H9 (cell line): ENCODE data around the gene HK3. TPM values are rescaled to one million over a fixed set of nuclear protein-coding genes. Genes with fewer than 3 reads are reported as not detected.

ENCODE experiments used
- DNase-seq: peaks from one replicate; pipeline ENCODE4 v3.0.0-alpha.2; 2017
- H2AFZ ChIP-seq: one replicate; pipeline ENCODE4 v1.6.1; 2013; ENCODE audit warnings: mild to moderate bottlenecking, low read length, control low read depth, moderate library complexity
- H2AK5ac ChIP-seq: 2 replicates; pipeline ENCODE4 v1.6.1; 2013; ENCODE audit warnings: low read length, control low read depth, mixed read lengths; ENCODE audit not compliant: insufficient read length
- H2BK120ac ChIP-seq: one replicate; pipeline ENCODE4 v1.6.1; 2013; ENCODE audit warnings: low read depth, mild to moderate bottlenecking, low read length, control low read depth, inconsistent platforms; ENCODE audit not compliant: poor library complexity, severe bottlenecking
- H2BK12ac ChIP-seq: 2 replicates; pipeline ENCODE4 v1.6.1; 2013; ENCODE audit warnings: low read length, control low read depth, mixed read lengths, low read depth; ENCODE audit not compliant: insufficient read length
- H2BK15ac ChIP-seq: 2 replicates; pipeline ENCODE4 v1.6.1; 2013; ENCODE audit warnings: low read depth, low read length, control low read depth
- H2BK20ac ChIP-seq: one replicate; pipeline ENCODE4 v1.6.1; 2013; ENCODE audit warnings: low read depth, mild to moderate bottlenecking, low read length, control low read depth, inconsistent platforms; ENCODE audit not compliant: poor library complexity, severe bottlenecking
- H2BK5ac ChIP-seq: 2 replicates; pipeline ENCODE4 v1.6.1; 2013; ENCODE audit warnings: low read length, control low read depth, mixed read lengths; ENCODE audit not compliant: insufficient read length
- H3K14ac ChIP-seq: 2 replicates; pipeline ENCODE4 v1.6.1; 2013; ENCODE audit warnings: low read length, control low read depth; ENCODE audit not compliant: insufficient read depth
- H3K18ac ChIP-seq: 2 replicates; pipeline ENCODE4 v1.6.1; 2013; ENCODE audit warnings: low read depth, mild to moderate bottlenecking, mixed read lengths, low read length, control low read depth; ENCODE audit not compliant: insufficient read length
- H3K23ac ChIP-seq: 2 replicates; pipeline ENCODE4 v1.6.1; 2013; ENCODE audit warnings: low read length, control low read depth, mixed read lengths, low read depth; ENCODE audit not compliant: insufficient read length
- H3K23me2 ChIP-seq: 2 replicates; pipeline ENCODE4 v1.6.1; 2013; ENCODE audit warnings: low read depth, mild to moderate bottlenecking, mixed read lengths, low read length, control low read depth; ENCODE audit not compliant: insufficient read length, poor library complexity, severe bottlenecking
- H3K27ac ChIP-seq: 2 replicates; pipeline ENCODE4 v1.5.1; 2013; ENCODE audit warnings: low read length, control low read depth, mixed read lengths, low read depth; ENCODE audit not compliant: insufficient read length
- H3K27me3 ChIP-seq: 2 replicates; pipeline ENCODE4 v1.6.1; 2013; ENCODE audit warnings: low read length, control low read depth, inconsistent platforms; ENCODE audit not compliant: insufficient read depth
- H3K4ac ChIP-seq: 2 replicates; pipeline ENCODE4 v1.6.1; 2013; ENCODE audit warnings: low read depth, mild to moderate bottlenecking, control low read depth, inconsistent platforms, low read length, moderate library complexity
- H3K4me1 ChIP-seq: 2 replicates; pipeline ENCODE4 v1.6.1; 2013; ENCODE audit warnings: low read length, control low read depth, inconsistent platforms; ENCODE audit not compliant: insufficient read depth
- H3K4me2 ChIP-seq: 2 replicates; pipeline ENCODE4 v1.6.1; 2013; ENCODE audit warnings: low read length, control low read depth, mixed read lengths; ENCODE audit not compliant: insufficient read length, insufficient read depth
- H3K56ac ChIP-seq: 2 replicates; pipeline ENCODE4 v1.6.1; 2013; ENCODE audit warnings: low read depth, mild to moderate bottlenecking, mixed read lengths, low read length, control low read depth; ENCODE audit not compliant: insufficient read length
- H3K79me1 ChIP-seq: 2 replicates; pipeline ENCODE4 v1.6.1; 2013; ENCODE audit warnings: low read depth, mild to moderate bottlenecking, moderate library complexity, low read length, control low read depth, inconsistent platforms; ENCODE audit not compliant: insufficient read depth, poor library complexity, severe bottlenecking
- H3K79me2 ChIP-seq: 2 replicates; pipeline ENCODE4 v1.6.1; 2013; ENCODE audit warnings: low read length, control low read depth, inconsistent platforms; ENCODE audit not compliant: insufficient read depth
- H3K9ac ChIP-seq: 2 replicates; pipeline ENCODE4 v1.6.1; 2013; ENCODE audit warnings: low read length, control low read depth, mixed read lengths; ENCODE audit not compliant: insufficient read length; ENCODE audit errors: extremely low read depth
- H3K9me3 ChIP-seq: one replicate; pipeline ENCODE4 v1.6.1; 2013; ENCODE audit warnings: low read depth, low read length, inconsistent platforms; ENCODE audit not compliant: control insufficient read depth
- H3T11ph ChIP-seq: one replicate; pipeline ENCODE4 v1.6.1; 2013; ENCODE audit warnings: mild to moderate bottlenecking, low read length, control low read depth, inconsistent platforms
- H4K20me1 ChIP-seq: one replicate; pipeline ENCODE4 v1.6.1; 2013; ENCODE audit not compliant: control insufficient read depth, insufficient read length, insufficient read depth
- H4K5ac ChIP-seq: 2 replicates; pipeline ENCODE4 v1.6.1; 2013; ENCODE audit warnings: low read depth, mild to moderate bottlenecking, mixed read lengths, low read length, control low read depth; ENCODE audit not compliant: insufficient read length
- H4K8ac ChIP-seq: replicated peaks from 2 replicates; pipeline ENCODE4 v1.6.1; 2013; ENCODE audit warnings: low read length, control low read depth, mixed read lengths, low read depth; ENCODE audit not compliant: insufficient read length
- H4K91ac ChIP-seq: 2 replicates; pipeline ENCODE4 v1.6.1; 2013; ENCODE audit warnings: low read depth, mild to moderate bottlenecking, moderate library complexity, mixed read lengths, low read length, control low read depth; ENCODE audit not compliant: insufficient read length
- H3K27ac Mint-ChIP-seq, 3 experiments: 2 replicates in 2 of 3; 3 replicates in 1 of 3; pipeline ENCODE4 v1.8.0; 2020 to 2021; ENCODE audit warnings: mixed read lengths in 3 of 3, mild to moderate bottlenecking in 1 of 3, moderate library complexity in 1 of 3
- H3K27me3 Mint-ChIP-seq: 2 replicates; pipeline ENCODE4 v1.8.0; 2021; ENCODE audit warnings: low read depth, mild to moderate bottlenecking, moderate library complexity, mixed read lengths
- H3K36me3 Mint-ChIP-seq, 3 experiments: 2 replicates in 2 of 3; 3 replicates in 1 of 3; pipeline ENCODE4 v1.8.0; 2020 to 2021; ENCODE audit warnings: low read depth in 3 of 3, mixed read lengths in 3 of 3; ENCODE audit not compliant: insufficient read depth in 1 of 3
- H3K4me1 Mint-ChIP-seq, 2 experiments: 2 replicates each; pipeline ENCODE4 v1.8.0; 2020; ENCODE audit warnings: mixed read lengths in 2 of 2
- H3K4me3 Mint-ChIP-seq, 2 experiments: 2 replicates in 1 of 2; 3 replicates in 1 of 2; pipeline ENCODE4 v1.8.0; 2020 to 2021; ENCODE audit warnings: mild to moderate bottlenecking in 2 of 2, mixed read lengths in 2 of 2, moderate library complexity in 1 of 2
- H3K9me3 Mint-ChIP-seq, 2 experiments: 2 replicates in 1 of 2; 3 replicates in 1 of 2; pipeline ENCODE4 v1.8.0; 2020; ENCODE audit warnings: mild to moderate bottlenecking in 2 of 2, mixed read lengths in 2 of 2, moderate library complexity in 1 of 2
- WGBS: extraction: QIAGEN DNeasy Blood & Tissue Kit; methylation state at CpG from one replicate; pipeline ENCODE4 v1.1.7; 2013; ENCODE audit warnings: missing lambda C conversion rate, low lambda C conversion rate, mixed read lengths; ENCODE audit not compliant: insufficient read length; ENCODE audit errors: extremely low coverage; 5-methylcytosine and 5-hydroxymethylcytosine counted together
- total RNA-seq: library from RNA; stranded (reverse); gene quantifications from 2 replicates; pipeline ENCODE4 v1.2.1, GENCODE V29; 2021
- TF ChIP-seq, protein P1 (sequence below): fragments of 200-600 bp; sonication (generic); conservative IDR thresholded peaks from 3 replicates; pipeline ENCODE4 v1.8.0; 2021; ENCODE audit warnings: antibody characterized with exemption, mild to moderate bottlenecking

Gene HK3
- total RNA-seq, 1 experiment from 2014 or later: not detected

DNA sequence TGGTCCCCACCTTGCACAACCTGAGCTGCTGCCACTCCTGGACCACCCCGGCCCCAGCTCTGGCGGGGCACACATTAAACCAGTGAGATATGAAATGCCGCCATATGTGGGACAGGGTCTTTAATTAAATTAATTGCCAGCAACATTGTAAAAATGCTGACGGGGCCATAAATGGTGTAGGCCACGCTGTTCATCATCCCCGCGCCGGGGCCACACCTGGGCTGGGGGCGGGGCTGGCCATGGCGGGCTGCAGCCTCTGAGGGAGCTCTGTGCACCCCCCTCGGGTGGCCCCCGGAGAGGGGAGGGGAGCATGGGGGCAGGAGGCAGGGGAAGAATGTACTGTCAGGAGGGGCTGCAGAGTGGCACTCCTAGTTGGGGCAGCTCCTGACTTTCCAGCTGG, 47.8 kb downstream of the HK3 start:
- Histone ChIP-seq H3K9me3 (no peaks in the 10 kb centered on the region), H3K18ac (no peak overlapping the region), H4K5ac (no peak overlapping the region), H3K14ac (no peak overlapping the region), H4K20me1 (no peaks in the 10 kb centered on the region), H3K23ac (no peak overlapping the region), H3T11ph (no peak overlapping the region), H3K56ac (no peak overlapping the region), H3K27me3 (no peaks in the 10 kb centered on the region), H3K4me1 (no peaks in the 10 kb centered on the region), H3K9ac (no peak overlapping the region), H2BK12ac (no peak overlapping the region), H2BK20ac (no peak overlapping the region), H4K8ac (no peak overlapping the region), H2AK5ac (no peak overlapping the region), H2BK5ac (no peak overlapping the region), H2BK15ac (no peak overlapping the region), H3K27ac (no peak overlapping the region), H2BK120ac (no peak overlapping the region), H3K4ac (no peak overlapping the region), H3K79me2 (no peaks in the 10 kb centered on the region), H3K79me1 (no peaks in the 10 kb centered on the region), H3K4me2 (no peak overlapping the region), H2AFZ (no peak overlapping the region), H3K23me2 (no peaks in the 10 kb centered on the region), H4K91ac (no peak overlapping the region)
- no peak overlapping the region for H3K4me3 Mint-ChIP-seq
- peaks cover 0 to 17% of the 10 kb centered on the region in 2 experiments; a peak in 2 of 4 replicates for H3K4me1 Mint-ChIP-seq
- no peak overlapping the region; a peak in 1 of 7 replicates for H3K27ac Mint-ChIP-seq
- no peaks in the 10 kb centered on the region for H3K36me3 Mint-ChIP-seq
- no peaks in the 10 kb centered on the region; the same call in 1 of the 2 replicates for H3K27me3 Mint-ChIP-seq
- TF ChIP-seq, protein P1, sequence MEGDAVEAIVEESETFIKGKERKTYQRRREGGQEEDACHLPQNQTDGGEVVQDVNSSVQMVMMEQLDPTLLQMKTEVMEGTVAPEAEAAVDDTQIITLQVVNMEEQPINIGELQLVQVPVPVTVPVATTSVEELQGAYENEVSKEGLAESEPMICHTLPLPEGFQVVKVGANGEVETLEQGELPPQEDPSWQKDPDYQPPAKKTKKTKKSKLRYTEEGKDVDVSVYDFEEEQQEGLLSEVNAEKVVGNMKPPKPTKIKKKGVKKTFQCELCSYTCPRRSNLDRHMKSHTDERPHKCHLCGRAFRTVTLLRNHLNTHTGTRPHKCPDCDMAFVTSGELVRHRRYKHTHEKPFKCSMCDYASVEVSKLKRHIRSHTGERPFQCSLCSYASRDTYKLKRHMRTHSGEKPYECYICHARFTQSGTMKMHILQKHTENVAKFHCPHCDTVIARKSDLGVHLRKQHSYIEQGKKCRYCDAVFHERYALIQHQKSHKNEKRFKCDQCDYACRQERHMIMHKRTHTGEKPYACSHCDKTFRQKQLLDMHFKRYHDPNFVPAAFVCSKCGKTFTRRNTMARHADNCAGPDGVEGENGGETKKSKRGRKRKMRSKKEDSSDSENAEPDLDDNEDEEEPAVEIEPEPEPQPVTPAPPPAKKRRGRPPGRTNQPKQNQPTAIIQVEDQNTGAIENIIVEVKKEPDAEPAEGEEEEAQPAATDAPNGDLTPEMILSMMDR: no peak
- whole genome bisulfite sequencing: no CpG with 5 or more reads among the region's 12 CpGs
- H3K9me3 Mint-ChIP-seq: no peaks in the 10 kb centered on the region
- DNase-seq: no peak
